AG20443 (cell line): Measurements from ENCODE around the gene USF2.

Experiments
- DNase-seq: peaks from one replicate; pipeline ENCODE4 v3.0.0; 2012; ENCODE audit warnings: low spot score, mixed read lengths

The USF2 gene

DNA sequence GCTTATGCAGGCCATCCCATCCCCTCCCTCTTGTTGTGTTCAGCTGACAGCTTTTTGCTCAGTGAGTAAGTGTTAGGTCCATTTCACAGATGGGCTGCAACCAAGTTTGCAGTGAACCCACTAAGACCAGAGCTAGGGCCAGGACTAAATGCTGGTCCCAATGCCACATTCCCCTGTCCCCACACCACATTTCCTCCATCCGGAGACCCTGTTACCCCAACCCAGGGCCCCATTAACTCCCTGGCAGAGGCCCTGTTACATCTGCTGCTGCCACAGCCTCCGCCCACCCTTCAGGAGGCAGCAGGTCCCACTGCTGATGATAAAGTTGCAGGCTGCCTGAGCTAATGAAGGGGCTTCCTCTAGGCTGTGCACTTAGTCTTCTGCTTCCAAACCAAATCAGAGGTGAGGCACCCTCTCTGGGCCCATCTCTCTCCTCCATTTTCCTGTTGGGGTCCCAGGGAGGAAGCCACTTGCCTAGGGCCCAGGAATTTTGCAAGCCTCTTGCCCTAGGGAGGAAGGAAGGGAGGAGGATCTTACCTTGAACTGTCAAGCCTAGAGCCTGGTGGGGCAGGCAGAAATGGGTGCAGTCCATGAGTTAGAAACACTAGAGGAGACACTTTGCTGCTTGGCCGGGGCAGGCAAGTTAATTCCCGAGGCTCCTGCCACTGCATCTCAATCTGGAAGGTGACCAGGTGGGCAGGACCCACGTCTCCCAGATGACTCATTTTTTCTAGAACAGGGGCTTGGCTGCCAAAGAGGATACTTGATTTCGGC lies 3.4 kb upstream of the USF2 start:
- peak; percentile 12 for DNase-seq

DNA sequence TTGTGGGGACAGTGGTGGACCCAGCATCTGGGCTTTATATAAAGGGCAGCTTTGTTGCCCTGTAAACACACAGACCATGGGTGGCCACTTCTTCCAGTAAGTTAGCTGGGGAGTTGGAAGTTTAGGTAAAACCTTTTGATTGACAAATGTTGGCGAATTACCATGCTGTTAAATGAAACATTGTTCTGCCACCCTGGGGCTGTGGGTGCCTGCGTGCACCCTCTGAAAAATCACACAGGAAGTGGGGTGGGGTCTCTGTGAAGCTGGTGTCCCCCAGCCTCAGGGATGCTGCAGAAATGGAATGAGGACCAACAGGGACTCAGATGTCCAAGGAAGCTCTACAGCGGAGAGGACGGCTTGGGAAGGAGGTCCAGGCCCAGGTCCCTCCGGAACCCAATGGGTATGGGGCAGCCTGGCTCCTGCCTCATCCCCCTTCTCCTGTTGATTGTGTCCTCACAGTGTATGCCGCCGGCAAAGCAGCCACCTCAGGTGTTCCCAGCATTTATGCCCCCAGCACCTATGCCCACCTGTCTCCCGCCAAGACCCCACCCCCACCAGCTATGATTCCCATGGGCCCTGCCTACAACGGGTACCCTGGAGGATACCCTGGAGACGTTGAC lies 2.8 kb upstream of the USF2 start:
- peak; percentile 2 for DNase-seq

DNA sequence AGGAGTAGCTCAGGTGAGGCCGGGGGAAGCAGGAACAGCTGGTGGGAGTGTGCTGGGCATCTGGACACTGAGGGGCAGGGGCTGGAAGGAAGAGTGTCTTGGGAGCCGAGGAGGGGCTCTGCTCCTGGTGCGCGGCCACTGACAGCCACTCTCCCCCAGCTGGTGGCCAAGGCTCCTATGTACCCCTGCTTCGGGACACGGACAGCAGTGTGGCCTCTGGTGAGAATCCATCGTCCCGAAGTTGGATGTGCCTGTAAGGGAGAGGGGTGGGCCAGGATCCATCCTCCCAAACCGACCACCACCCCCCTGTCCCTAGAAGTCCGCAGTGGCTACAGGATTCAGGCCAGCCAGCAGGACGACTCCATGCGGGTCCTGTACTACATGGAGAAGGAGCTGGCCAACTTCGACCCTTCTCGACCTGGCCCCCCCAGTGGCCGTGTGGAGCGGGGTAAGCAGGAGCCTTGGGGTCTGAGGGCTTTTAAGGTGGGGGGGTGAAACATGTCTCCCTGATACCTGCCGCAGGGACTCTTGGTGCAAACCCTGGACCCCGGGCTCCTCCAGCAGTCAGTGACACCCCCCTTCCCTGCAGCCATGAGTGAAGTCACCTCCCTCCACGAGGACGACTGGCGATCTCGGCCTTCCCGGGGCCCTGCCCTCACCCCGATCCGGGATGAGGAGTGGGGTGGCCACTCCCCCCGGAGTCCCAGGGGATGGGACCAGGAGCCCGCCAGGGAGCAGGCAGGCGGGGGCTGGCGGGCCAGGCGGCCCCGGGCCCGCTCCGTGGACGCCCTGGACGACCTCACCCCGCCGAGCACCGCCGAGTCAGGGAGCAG lies 2.0 kb upstream of the USF2 start:
- peak; percentile 56 for DNase-seq

DNA sequence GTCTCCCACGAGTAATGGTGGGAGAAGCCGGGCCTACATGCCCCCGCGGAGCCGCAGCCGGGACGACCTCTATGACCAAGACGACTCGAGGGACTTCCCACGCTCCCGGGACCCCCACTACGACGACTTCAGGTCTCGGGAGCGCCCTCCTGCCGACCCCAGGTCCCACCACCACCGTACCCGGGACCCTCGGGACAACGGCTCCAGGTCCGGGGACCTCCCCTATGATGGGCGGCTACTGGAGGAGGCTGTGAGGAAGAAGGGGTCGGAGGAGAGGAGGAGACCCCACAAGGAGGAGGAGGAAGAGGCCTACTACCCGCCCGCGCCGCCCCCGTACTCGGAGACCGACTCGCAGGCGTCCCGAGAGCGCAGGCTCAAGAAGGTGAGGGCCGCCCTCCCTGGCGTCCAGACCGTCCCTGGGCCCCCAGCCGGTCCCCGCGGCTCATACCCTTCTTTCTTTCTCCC lies 1.4 kb upstream of the USF2 start:
- DNase-seq, result peak; percentile 57

DNA sequence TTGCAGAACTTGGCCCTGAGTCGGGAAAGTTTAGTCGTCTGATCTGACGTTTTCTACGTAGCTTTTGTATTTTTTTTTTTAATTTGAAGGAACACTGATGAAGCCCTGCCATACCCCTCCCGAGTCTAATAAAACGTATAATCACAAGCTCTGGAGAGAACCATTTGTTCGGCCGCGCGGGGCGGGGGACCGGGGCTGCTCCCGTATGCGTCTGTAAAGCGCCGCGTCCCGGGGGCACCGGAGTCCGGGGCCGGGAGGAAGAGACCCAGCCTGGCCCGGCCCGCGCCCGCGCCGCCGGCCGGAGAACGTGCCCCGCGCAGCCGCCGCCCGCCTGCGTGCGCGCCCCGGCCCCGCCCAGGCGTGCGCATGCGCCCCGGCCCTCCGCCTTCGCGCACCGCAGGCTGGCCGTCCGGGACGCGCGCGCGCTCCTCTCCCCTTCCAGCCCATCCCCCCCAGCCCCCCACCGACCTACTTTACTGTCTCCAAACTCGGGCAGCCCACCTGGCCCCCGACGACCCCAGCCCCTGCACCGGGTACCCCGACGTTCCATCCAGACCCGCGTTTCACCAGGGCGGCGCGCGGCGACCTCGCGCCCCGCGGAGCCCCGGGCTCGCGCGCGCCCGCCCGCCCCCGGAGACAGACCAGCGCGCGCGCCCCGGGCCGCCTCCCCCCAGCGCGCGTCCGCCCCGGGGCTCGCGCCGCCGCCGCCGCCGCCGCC lies 785 bp upstream of the USF2 start:
- DNase-seq, result peak; percentile 100

DNA sequence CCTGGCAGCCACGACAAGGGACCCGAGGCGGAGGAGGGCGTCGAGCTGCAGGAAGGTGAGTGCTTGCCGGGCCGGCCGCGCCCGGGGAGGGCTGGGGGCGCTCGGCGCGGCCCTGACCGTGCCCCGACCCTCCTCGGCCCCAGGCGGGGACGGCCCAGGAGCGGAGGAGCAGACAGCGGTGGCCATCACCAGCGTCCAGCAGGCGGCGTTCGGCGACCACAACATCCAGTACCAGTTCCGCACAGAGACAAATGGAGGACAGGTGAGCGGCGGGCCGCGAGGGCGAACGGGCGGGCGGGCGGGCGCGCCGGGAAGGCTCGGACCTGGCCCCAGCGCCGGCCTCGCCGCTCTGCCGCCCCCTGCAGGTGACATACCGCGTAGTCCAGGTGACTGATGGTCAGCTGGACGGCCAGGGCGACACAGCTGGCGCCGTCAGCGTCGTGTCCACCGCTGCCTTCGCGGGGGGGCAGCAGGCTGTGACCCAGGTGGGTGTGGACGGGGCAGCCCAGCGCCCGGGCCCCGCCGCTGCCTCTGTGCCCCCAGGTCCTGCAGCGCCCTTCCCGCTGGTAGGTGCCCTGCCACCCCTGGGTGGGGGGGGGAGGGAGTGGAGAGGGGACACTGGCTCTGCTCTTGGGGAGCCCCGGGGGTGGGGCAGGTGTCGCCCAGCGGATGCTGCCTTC lies 816 bp downstream of the USF2 start:
- DNase-seq, result peak; percentile 82

DNA sequence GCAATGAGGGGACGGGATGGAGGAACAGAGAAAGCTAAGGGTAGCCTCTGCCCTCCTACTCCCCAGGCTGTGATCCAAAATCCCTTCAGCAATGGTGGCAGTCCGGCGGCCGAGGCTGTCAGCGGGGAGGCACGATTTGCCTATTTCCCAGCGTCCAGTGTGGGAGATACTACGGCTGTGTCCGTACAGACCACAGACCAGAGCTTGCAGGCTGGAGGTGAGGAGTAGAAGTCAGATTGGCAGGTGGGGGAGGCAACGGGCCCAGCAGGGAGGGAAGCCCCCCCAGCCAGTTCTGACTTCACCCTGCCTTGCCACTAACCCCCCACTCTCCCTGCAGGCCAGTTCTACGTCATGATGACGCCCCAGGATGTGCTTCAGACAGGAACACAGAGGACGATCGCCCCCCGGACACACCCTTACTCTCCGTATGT lies 1.6 kb downstream of the USF2 start:
- no peak for DNase-seq

DNA sequence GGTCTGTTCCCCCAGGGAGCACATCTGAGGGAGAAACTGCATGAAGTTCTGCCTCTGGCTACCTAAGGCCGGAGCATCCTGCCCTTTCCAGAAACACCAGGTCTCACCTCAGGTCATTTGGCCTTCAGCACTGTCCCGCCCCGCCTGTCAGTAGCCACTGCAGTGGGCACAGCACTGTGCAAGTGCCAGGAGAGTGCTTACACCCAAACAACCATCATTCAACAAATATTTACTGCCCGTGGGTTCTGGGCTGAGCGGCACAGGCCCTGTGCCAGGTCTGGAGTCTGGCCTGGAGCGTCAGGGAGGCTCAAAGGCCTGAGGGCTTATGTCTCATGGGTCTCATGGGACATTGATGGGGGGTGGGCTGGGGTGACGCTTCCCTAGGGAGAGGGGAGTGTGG lies 2.8 kb downstream of the USF2 start:
- no peak for DNase-seq

DNA sequence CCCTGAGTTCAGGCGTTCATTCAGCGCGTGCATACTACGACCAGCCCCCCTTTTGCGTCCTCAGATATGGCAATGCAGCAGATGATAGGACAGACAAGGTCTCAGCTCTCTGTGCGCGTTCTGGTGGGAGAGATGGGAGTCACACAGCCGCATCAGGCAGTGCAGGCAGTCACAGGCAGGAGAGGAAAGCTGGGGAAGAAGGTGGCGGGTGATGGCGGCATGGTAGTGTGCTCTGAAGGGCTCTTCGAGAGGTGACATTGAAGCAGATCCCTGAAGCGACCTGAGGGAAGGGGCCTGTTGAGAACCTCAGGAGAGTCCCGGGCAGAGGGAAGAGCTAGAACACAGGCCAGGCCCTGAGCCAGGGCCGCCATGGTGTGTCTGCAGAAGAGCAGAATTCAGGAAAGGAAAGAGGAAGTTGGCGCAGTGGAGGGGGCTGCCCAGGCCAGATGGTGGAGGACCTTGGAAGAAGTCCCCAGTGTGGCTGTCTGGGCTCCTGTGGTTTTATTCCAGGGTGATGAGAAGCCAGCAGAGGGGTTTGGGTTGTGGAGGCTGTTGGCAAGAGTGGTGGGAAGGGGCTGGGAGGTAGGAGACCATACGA lies 3.5 kb downstream of the USF2 start:
- DNase-seq, result no peak

DNA sequence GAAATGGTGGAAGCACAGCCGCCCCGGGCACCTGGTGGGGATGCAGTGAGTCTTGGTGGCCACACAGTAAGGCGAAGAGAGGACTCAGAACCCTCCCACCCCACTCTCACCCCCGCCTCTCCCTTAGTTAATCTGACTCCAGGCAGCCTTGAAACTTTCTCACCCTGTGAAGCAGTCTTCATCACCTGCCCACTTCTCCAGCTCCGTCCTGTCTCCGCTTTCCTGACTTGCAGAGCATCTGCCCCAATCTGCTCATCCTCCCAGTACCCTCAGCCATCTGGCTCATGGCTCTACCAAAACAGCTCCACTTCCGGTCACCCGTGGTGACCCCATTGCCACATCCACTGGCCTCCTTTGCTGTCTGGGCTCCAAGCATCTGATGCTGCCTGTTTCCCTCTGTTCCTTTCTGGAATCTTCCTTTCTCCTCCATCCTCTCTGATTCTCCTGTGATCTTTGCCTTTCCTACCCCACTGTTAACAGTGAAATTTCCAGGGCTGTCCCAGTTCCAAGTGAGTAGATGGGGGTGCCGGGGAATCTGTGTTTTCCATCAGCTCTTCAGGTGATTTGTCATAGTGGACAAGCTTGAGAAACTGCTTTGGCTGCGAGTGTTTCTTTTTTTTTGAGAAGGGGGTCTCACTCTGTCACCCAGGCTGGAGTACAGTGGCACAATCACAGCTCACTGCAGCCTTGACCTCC lies 4.3 kb downstream of the USF2 start:
- DNase-seq, result no peak

DNA sequence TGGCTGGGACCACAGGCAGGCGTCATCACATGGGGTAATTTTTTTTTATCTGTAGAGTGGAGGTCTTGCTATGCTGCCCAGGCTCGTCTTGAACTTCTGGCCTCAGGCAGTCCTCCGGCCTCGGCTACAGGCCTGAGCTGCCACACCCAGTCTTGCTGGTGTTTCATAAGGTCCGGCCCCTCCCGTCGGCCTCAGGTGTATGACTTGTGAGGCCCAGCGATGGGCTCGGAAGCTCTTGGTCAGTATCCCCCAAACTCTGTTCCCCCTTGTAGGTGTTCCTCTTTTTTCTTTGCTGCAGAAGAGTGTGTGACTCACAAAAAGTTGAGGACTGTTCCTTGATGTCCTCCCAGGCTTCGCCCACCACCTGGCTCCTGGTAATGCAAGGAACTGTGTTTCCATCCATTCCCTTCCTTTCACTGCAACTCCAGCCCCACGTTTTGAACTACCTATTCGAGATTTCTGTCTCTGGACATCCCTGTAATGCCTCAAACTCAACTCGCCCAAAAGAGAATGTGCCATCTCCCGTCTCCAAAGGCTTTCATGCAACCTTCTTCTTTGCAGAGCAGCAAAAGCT lies 5.0 kb downstream of the USF2 start:
- DNase-seq, result no peak

DNA sequence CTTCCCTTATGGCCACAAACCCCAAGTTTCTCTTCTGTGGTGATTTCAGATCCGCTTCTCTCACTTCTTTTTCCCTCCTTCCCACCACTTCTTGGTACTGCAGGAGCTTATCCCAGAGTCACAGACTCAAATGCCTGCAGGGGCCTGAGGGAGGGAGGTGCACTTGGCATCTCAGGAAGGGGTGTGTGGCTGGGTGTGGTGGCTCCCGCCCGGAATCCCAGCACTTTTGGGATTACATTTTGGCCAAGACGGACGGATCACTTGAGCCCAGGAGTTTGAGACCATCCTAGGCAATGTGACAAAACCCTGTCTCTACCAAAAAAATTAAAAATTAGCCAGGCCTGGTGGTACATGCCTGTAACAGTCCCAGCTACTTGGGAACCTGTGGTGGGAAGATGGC lies 5.6 kb downstream of the USF2 start:
- no peak for DNase-seq

DNA sequence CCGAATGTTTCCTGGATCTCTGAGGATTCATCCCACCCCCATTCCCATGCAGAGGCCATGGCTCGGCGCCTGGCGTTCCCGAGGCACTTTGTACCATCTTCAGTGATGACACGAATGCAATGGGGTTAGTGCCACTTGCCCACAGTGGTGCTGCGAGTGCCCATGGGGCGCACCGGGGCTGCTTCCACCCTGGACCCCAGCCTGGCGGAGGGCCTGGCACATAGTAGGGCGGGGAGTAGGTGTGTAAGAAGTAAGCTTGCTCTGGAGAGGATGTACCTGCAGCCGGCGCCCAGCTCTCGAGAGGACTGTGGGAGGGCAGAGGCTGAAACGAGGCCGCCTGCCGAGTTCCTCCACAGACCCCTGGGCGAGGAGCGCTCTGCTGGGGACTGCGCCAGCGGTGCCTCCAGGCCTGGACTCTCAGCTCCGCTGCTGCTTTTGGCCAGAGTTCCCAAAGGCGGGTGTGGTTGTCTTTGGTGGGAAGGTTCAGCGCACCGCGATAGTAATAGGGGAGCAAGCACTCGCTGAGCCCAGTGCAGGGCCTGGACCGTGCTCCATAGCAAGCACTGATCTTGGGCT lies 8.0 kb downstream of the USF2 start:
- DNase-seq, result no peak

DNA sequence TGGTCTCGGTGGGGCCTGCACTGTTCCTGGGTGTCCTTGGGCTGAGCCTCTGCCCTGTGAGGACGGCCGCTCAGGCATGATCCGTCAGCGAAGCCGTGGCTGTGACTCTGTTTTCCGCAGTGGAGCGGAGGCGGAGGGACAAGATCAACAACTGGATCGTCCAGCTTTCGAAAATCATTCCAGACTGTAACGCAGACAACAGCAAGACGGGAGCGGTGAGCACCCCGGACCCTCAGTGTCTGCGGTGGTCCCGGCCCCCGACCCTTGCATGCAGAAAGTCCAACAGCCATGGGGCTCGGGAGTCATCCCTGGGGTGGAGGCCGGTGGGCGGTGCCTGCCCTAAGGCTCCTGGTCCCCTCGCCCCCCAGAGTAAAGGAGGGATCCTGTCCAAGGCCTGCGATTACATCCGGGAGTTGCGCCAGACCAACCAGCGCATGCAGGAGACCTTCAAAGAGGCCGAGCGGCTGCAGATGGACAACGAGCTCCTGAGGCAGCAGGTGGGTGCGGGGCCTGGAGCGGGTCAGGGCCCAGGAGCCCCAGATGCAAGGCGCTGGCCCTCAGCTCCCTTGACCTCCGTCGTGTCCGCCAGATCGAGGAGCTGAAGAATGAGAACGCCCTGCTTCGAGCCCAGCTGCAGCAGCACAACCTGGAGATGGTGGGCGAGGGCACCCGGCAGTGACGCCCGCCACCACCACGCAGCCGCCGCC lies 10.0 kb downstream of the USF2 start:
- no peak for DNase-seq

DNA sequence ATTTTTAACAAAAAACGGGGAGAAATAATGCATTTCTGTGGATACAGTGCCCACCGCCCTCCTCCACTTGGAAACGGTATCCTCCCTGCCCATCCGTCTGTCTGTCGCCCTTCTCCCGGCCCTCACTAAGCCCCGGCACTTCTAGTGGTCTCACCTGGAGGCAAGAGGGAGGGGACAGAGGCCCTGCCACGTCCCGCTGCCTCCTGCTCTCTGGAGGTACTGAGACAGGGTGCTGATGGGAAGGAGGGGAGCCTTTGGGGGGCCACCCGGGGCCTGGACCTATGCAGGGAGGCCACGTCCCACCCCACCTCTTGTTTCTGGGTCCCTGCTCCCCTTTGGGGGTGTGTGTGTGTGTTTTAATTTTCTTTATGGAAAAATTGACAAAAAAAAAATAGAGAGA lies 10.6 kb downstream of the USF2 start:
- no peak for DNase-seq

DNA sequence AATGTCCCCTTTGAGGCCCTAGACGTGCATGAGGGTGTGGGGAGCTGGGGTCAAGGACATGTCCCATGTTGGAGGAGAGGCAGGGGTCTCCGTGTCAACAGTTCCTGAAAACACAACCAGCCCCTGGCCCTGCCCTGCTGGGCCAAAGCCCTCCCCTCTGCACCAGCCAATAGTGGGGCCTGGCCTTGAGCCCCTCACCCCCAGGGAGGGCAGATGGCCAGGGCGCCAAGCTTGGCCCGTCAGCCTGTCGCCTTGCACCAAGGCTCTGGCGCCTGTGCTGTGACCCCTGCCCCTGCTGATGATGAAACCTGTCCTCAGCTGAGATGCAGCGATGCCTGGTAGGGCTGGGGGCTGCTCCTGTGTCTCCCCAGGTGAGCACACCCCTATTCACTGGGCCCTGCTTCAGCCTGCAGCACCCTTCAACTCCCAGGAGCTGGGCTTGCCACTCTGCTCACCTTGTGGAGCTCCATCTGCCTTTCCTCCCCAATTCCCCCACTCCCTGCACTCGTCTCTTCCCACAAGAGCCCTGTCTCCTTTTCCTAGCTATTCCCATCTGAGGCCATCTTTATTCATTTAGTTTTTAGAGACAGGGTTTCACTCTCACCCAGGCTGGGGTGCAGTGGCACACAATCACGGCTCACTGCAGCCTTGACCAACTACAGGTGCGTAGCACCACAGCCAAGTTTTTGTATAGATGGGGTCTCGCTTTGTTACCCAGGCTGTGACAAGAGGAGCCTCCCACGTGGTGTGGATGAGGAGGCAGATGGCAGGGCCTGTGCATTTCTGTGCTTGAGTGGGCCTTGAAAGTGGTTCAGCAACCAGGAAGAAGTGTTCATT lies 11.4 kb downstream of the USF2 start:
- DNase-seq, result no peak

DNA sequence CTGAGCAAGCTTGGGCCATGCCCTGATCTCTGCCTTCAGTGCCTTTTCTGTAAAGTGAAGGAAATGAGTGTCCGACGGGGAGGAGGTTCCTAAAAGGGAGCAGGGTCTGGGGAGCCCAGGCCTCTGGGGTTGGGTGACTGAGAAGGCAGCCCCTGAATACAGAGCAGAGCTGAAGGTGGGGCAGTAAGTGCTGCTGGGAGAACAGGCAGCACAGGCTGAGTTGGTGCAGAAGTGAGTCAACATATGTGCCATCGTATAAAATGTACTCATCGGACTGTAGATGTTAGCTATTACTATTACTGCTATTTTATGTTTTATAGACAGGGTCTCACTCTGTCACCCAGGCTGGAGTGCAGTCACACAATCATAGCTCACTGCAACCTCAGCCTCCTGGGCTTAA lies 12.5 kb downstream of the USF2 start:
- DNase-seq, result no peak
